Ishikawa (cell line): ENCODE data around the gene TPRG1L.

Source experiments
- EP300 ChIP-seq: IDR thresholded peaks from 2 replicates; pipeline ENCODE4 v1.6.1; 2012; ENCODE audit warnings: borderline replicate concordance
- FOXM1 ChIP-seq: IDR thresholded peaks from 2 replicates; pipeline ENCODE4 v1.6.1; 2012; ENCODE audit warnings: low read depth, borderline replicate concordance
- MAX ChIP-seq: IDR thresholded peaks from 2 replicates; pipeline ENCODE4 v1.6.1; 2012
- NFIC ChIP-seq: IDR thresholded peaks from 2 replicates; pipeline ENCODE4 v1.6.1; 2012
- REST ChIP-seq: IDR thresholded peaks from 2 replicates; pipeline ENCODE4 v1.6.1; 2012; ENCODE audit warnings: low read depth, mild to moderate bottlenecking
- USF1 ChIP-seq: IDR thresholded peaks from 2 replicates; pipeline ENCODE4 v1.6.1; 2012
- YY1 ChIP-seq: IDR thresholded peaks from 2 replicates; pipeline ENCODE4 v1.6.1; 2012; ENCODE audit warnings: low read depth

- no peak for TF ChIP-seq REST
- no peak for TF ChIP-seq NFIC
- no peak for TF ChIP-seq FOXM1
- TF ChIP-seq EP300: no peak
- TF ChIP-seq MAX: no peak
- TF ChIP-seq USF1: no peak
- TF ChIP-seq YY1: no peak
These were observed 4.8 kb downstream of the TPRG1L start for GRCh38 chr1:3629561-3630160.
